ENCODE data around the gene ST3GAL3. TPM values are rescaled to one million over a fixed set of nuclear protein-coding genes. Genes with fewer than 3 reads are reported as not detected.

ST3GAL3 gene
- total and polyA plus RNA-seq, 2 donors (not counting 3 experiments of a cell fraction or from before 2014, with no cell fraction given): 14.3 to 35.8 TPM

DNA sequence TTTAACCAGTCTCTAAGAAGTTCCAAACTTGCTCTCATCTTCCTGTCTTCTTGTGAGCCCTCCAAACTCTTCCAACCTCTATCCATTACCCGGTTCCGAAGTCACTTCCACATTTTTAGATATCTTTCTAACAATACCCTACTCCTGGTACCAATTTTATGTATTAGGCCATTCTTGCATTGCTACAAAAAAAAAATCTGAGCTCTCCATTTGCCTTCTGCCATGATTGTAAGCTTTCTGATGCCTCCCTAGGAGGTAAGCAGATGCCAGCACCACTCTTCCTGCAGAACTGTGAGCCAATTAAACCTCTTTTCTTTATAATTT lies 134.8 kb downstream of the ST3GAL3 start:
- Histone ChIP-seq H3K27ac (ENCODE audit: insufficient read depth, low read depth, low read length) (no peak overlapping the region), H3K4me3 (replicated peaks in 1 of 3; ENCODE audit: insufficient read depth in 1 of 3, low read depth in 1 of 3, low read length in 3 of 3) (no peak overlapping the region), H3K27me3 (ENCODE audit: control insufficient read depth in 2 of 2, insufficient read depth in 2 of 2, low read length in 2 of 2) (no peaks in the 10 kb centered on the region), H3K9ac (replicated peaks; ENCODE audit: extremely low read depth, insufficient read depth, low read length) (no peak overlapping the region), H3K79me2 (ENCODE audit: control insufficient read depth, insufficient read depth, low read length) (no peaks in the 10 kb centered on the region), H3K9me3 (replicated peaks; ENCODE audit: control insufficient read depth, insufficient read depth, low read length) (no peaks in the 10 kb centered on the region), H2AFZ (ENCODE audit: low read depth, low read length) (no peak overlapping the region), H3K4me1 (ENCODE audit: control insufficient read depth, extremely low read depth, insufficient read depth, low read length) (no peaks in the 10 kb centered on the region), H3K4me2 (ENCODE audit: insufficient read depth, low read length) (no peak overlapping the region), H4K20me1 (replicated peaks; ENCODE audit: control insufficient read depth, extremely low read depth, insufficient read depth, low read length) (no peaks in the 10 kb centered on the region), H3K9me1 (replicated peaks; ENCODE audit: control insufficient read depth, extremely low read depth, insufficient read depth, low read length) (no peaks in the 10 kb centered on the region), H3K36me3 (ENCODE audit: control insufficient read depth in 2 of 2, extremely low read depth in 1 of 2, insufficient read depth in 2 of 2, low read length in 2 of 2) (peaks cover 0 to 5% of the 10 kb centered on the region in 2 experiments)
- intact Hi-C loops (cut with micrococcal nuclease) (no loop called here), dilution Hi-C loops (cut with MboI; ENCODE audit: extremely low pct_ligation_motif_present, low sequenced_read_pairs) (no loop called here)
- POLR2A ChIA-PET: no interaction called here
- CTCF ChIA-PET: interaction anchor here (1.2 kb wide), 1 partner anchor 11 kb away, joined by 3 read pairs; no protein-coding TSS in a partner anchor
- TF ChIP-seq GATA2 (IDR thresholded peaks at IDR 0.05; ENCODE audit: insufficient read depth, insufficient read length, low read depth, low read length) (no peak), JUN (IDR thresholded peaks at IDR 0.05; ENCODE audit: borderline replicate concordance, insufficient read depth, insufficient read length, low read depth) (no peak), EZH2 (IDR thresholded peaks at IDR 0.05; ENCODE audit: borderline replicate concordance, low read depth, low read length, severe bottlenecking) (no peak), POLR2A (IDR thresholded peaks at IDR 0.05; ENCODE audit: low read depth, low read length) (no peak), FOS (IDR thresholded peaks at IDR 0.05; ENCODE audit: borderline replicate concordance, insufficient read depth, low read length) (no peak), POLR2AphosphoS5 (IDR thresholded peaks at IDR 0.05; ENCODE audit: insufficient read depth, low read depth, low read length) (no peak), MYC (IDR thresholded peaks at IDR 0.05; ENCODE audit: low read depth, low read length) (no peak)
- TF ChIP-seq, protein P1, sequence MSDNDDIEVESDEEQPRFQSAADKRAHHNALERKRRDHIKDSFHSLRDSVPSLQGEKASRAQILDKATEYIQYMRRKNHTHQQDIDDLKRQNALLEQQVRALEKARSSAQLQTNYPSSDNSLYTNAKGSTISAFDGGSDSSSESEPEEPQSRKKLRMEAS (IDR thresholded peaks at IDR 0.05; ENCODE audit: insufficient read depth, insufficient read length): no peak
- TF ChIP-seq, protein P2, sequence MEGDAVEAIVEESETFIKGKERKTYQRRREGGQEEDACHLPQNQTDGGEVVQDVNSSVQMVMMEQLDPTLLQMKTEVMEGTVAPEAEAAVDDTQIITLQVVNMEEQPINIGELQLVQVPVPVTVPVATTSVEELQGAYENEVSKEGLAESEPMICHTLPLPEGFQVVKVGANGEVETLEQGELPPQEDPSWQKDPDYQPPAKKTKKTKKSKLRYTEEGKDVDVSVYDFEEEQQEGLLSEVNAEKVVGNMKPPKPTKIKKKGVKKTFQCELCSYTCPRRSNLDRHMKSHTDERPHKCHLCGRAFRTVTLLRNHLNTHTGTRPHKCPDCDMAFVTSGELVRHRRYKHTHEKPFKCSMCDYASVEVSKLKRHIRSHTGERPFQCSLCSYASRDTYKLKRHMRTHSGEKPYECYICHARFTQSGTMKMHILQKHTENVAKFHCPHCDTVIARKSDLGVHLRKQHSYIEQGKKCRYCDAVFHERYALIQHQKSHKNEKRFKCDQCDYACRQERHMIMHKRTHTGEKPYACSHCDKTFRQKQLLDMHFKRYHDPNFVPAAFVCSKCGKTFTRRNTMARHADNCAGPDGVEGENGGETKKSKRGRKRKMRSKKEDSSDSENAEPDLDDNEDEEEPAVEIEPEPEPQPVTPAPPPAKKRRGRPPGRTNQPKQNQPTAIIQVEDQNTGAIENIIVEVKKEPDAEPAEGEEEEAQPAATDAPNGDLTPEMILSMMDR (IDR thresholded peaks at IDR 0.05; ENCODE audit: extremely low read depth in 1 of 2, insufficient read depth in 1 of 2, low read depth in 1 of 2, low read length in 2 of 2): no peak
- FAIRE-seq (no peak), DNase-seq (ENCODE audit: low read depth, low spot score) (no peak)
- no TSS peak for BruUV-seq (replicated peaks)
